Skeletal muscle satellite cell (primary cell): ENCODE data around the gene LETM1.

Experiments used
- H3K27me3 ChIP-seq: 2 replicates; pipeline ENCODE4 v1.7.0; 2013; ENCODE audit warnings: low read length; ENCODE audit not compliant: control insufficient read depth, insufficient read depth
- H3K36me3 ChIP-seq: 2 replicates; pipeline ENCODE4 v1.7.0; 2013; ENCODE audit warnings: mild to moderate bottlenecking, control low read depth, low read length; ENCODE audit not compliant: insufficient read depth
- H3K4me1 ChIP-seq: 2 replicates; pipeline ENCODE4 v1.7.0; 2013; ENCODE audit warnings: low read length; ENCODE audit not compliant: control insufficient read depth, insufficient read depth
- H3K4me2 ChIP-seq: 2 replicates; pipeline ENCODE4 v1.7.0; 2013; ENCODE audit warnings: mild to moderate bottlenecking, low read length
- H3K4me3 ChIP-seq: 2 replicates; pipeline ENCODE4 v1.7.0; 2013; ENCODE audit warnings: low read length
- H3K9ac ChIP-seq: 2 replicates; pipeline ENCODE4 v1.7.0; 2013; ENCODE audit warnings: mild to moderate bottlenecking, low read depth, low read length, moderate library complexity
- H3K9me3 ChIP-seq: replicated peaks from 2 replicates; pipeline ENCODE4 v1.7.0; 2013; ENCODE audit warnings: mild to moderate bottlenecking, control low read depth, low read length

The LETM1 gene

DNA sequence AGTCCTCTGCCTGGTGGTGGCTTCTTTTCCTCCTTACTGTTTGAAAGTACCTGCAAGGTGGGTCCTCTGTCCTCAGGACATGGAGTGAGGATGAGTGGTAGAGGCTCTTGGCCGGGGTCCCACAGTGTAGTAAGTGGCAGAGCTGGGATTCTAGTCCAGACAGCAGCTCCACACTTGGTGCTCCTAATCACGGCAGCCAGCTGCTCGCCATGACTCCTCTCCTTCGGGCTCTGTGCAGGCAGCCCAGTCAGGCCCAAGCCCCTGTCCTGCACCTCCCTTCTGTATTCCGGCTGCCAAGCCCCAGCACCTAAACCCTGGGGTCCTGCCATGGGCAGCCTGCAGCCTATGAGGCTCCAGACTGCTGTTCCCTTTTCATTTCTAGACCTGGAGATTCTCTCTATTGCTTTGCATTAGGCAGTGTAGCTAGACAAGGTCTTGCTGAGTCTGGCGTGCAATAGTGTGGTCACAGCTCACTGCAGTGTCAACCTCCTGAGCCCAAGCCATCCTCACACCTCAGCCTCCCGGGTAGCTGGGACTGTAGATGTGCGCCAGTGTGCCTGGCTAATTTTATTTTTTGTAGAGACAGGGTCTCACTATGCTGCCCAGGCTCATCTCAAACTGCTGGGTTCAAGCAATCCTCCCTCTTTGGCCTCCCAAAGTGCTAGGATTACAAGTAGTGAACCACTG, 40.2 kb upstream of the LETM1 start:
- Histone ChIP-seq H3K36me3 (peaks cover 7% of the 10 kb centered on the region), H3K4me2 (no peak overlapping the region)

DNA sequence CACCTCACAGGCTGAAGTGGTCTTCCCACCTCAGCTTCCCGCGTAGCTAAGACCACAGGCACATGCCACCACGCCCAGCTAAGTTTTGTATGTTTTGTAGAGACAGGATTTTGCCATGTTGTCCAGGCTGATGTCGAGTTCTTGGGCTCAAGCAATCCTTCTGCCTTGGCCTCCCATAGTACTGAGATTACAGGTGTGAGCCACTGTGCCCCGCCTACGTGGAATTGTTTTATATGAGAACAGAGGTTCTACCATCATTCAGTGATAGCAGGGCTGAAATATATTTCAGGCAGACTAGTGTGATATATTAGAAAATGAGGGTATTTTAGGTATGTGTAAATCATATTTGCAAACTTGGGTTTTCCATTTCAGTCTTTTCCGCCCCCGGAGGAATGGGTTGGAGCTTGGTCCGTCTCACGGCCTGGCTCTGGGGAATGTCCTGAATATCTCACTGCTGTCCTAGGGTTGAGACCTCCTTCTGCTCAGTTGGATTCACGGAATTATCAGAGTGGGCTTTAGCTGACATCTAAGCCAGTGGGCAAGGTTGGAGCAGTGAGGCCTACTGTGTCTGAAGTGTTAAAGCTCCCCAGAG, 35.1 kb upstream of the LETM1 start:
- Histone ChIP-seq H3K27me3 (no peaks in the 10 kb centered on the region), H3K4me3 (no peak overlapping the region), H3K4me2 (no peak overlapping the region), H3K9ac (no peak overlapping the region), H3K9me3 (no peaks in the 10 kb centered on the region), H3K4me1 (peaks cover 9% of the 10 kb centered on the region), H3K36me3 (no peaks in the 10 kb centered on the region)

More for the DNA sequence above, 40.2 kb upstream of the LETM1 start:
- H3K27me3 ChIP-seq: no peaks in the 10 kb centered on the region
- H3K4me1 ChIP-seq: peaks cover 3% of the 10 kb centered on the region
- no peaks in the 10 kb centered on the region for H3K9me3 ChIP-seq
- no peak overlapping the region for H3K4me3 ChIP-seq
- H3K9ac ChIP-seq: no peak overlapping the region

DNA sequence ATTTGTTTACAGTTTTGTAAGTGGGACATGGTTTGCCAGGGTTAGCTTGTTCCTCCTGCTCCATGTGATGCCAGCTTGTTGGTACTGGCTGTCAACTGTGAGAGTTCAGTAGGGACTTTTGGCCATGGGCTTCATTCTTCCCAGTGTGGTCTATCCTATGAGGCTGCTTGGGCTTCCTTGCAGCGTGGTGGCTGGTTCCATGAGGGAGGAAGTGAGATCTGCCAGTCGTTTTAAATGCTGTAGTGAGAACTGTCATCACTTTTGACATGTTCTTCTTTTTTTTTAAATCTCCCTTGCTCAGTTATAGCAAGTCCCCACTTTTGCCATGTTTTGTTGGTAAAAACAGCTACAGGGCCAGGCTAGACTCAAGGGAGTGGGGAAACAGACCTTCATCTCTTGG, 31.1 kb upstream of the LETM1 start:
- H3K4me2 ChIP-seq: no peak overlapping the region
- no peaks in the 10 kb centered on the region for H3K27me3 ChIP-seq
- H3K4me1 ChIP-seq: peaks cover 9% of the 10 kb centered on the region
- no peak overlapping the region for H3K9ac ChIP-seq
- no peak overlapping the region for H3K4me3 ChIP-seq
- no peaks in the 10 kb centered on the region for H3K36me3 ChIP-seq
- H3K9me3 ChIP-seq: no peaks in the 10 kb centered on the region

DNA sequence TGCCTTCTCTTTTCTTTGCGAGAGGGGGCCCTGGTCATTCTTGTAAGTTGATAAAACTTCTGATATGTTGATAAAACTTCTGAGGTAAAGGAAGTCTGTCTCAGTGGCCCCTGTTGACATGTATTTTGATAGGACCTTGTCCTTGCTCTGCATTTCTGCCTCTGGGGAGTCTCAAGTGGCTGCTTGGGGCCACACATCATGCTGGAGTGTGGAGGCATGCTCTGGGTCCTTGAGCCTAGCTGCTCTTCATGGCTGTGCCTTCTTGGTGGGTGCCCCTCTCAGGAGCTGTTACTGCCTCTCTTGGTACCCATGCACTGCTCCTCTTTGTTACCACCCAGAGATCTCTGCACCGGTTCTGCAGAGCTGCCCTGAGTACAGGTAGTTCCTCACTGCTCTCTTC, 29.5 kb upstream of the LETM1 start:
- peaks cover 9% of the 10 kb centered on the region for H3K4me1 ChIP-seq
- no peaks in the 10 kb centered on the region for H3K27me3 ChIP-seq
- H3K4me2 ChIP-seq: no peak overlapping the region
- H3K4me3 ChIP-seq: no peak overlapping the region
- H3K36me3 ChIP-seq: no peaks in the 10 kb centered on the region
- no peaks in the 10 kb centered on the region for H3K9me3 ChIP-seq
- H3K9ac ChIP-seq: no peak overlapping the region

DNA sequence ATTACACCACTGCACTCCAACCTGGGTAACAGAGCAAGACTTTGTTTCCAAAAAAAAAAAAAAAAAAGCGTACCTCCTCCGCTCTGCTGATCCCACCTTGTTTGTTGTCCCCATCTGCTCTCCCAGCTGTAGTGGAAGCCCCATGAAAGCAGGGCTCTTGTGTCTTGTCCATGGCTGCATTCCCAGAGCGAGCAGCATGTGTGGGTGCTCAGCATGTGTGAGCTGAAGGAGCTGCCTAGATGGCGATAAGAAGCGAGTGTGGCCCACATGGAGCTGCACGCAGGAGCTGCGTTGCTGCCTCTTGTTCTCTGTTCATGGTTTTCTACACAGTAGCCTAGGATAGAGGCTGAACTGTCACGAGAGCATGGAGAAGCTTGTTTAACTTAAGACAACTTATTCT, 27.6 kb upstream of the LETM1 start:
- H3K27me3 ChIP-seq: no peaks in the 10 kb centered on the region
- H3K4me1 ChIP-seq: peaks cover 10% of the 10 kb centered on the region
- H3K4me3 ChIP-seq: no peak overlapping the region
- H3K9me3 ChIP-seq: no peaks in the 10 kb centered on the region
- no peak overlapping the region for H3K9ac ChIP-seq
- no peak overlapping the region for H3K4me2 ChIP-seq
- no peaks in the 10 kb centered on the region for H3K36me3 ChIP-seq

DNA sequence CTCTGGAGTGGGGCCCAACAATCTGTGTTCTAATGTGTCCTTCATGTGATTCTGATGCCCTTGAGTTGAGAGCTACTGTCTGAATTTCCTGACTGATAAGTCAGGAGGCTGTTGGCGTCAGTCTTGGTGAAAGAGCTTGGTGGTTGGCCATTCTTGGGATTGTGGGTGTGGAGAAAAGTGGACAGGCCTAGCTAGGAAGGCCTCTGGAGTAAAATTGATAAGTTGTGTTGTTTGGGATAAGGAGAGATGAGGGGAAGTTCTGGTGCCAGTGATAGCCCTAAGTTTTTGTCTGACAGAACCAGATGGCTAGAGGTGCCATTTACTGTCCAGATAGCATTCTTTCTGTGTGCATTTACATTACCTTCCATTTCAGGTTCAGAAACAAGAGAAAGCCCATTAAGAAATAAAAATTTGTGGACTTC, 26.9 kb upstream of the LETM1 start:
- Histone ChIP-seq H3K4me1 (peaks cover 10% of the 10 kb centered on the region), H3K9me3 (no peaks in the 10 kb centered on the region), H3K4me3 (no peak overlapping the region), H3K4me2 (no peak overlapping the region), H3K27me3 (no peaks in the 10 kb centered on the region), H3K36me3 (no peaks in the 10 kb centered on the region), H3K9ac (no peak overlapping the region)

DNA sequence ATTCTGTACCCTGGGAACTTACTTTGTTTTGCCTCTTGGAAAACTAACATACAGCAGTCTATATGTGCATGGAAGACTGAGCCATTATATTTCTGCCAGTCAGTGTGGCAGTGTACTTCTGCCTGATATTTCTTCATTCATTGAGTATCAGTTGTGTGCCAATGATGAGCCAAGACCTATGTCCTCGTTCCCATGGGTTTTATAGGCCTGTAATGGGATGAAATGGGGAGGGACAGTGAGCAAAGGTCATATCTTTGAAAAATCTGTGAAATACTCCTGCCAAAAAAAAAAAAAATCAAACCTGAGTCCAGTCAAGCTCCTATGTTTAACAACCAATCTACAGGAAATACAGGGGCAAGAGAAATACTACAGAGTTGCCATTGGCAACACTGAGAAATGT, 24.4 kb upstream of the LETM1 start:
- Histone ChIP-seq H3K4me2 (no peak overlapping the region), H3K9ac (no peak overlapping the region), H3K36me3 (no peaks in the 10 kb centered on the region), H3K27me3 (no peaks in the 10 kb centered on the region), H3K9me3 (no peaks in the 10 kb centered on the region), H3K4me3 (no peak overlapping the region), H3K4me1 (peaks cover 5% of the 10 kb centered on the region)

DNA sequence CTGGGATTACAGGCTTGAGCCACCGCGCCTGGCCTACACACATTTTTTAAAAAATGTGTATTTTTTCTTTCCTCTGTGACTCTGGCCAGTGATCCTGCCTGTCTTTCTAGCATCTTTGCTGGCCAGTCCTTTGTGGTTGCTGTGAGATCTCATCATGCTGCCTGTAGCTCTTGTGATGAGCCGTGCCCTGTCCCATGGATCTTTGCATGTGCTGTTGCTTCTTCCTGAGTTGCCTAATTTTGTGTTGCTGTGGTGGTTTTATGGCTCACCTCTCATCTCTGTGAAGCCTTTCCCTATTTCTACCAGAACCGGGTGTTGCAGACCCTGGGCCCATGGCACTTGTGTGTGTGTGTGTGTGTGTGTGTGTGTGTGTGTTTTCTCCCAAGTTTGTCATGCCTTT, 23.5 kb upstream of the LETM1 start:
- Histone ChIP-seq H3K36me3 (no peaks in the 10 kb centered on the region), H3K27me3 (no peaks in the 10 kb centered on the region), H3K4me1 (peaks cover 5% of the 10 kb centered on the region), H3K4me2 (no peak overlapping the region), H3K9ac (no peak overlapping the region), H3K4me3 (no peak overlapping the region), H3K9me3 (no peaks in the 10 kb centered on the region)

DNA sequence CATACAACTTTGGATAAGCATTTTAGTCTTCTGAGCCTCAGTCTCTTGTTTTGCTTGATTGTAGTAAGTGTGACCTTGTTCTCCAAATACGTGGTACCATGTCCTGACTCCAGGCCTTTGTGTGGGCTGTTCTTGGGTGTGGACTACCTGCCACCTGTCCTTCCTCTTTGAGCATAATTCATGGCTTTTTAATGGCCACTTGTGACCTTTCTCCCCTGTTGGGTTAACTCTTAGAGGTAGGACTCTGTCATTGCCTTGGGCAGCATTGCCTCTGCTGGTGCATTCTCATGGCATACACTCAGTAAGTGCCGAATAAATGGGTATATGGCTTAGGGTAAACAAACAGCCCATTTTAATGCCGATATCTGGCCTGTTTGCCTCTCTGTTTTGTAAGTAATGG, 18.2 kb upstream of the LETM1 start:
- Histone ChIP-seq H3K4me3 (no peak overlapping the region), H3K9ac (no peak overlapping the region), H3K36me3 (no peaks in the 10 kb centered on the region), H3K4me2 (peak overlapping the region; percentile 79), H3K27me3 (no peaks in the 10 kb centered on the region), H3K4me1 (peaks cover 27% of the 10 kb centered on the region), H3K9me3 (no peaks in the 10 kb centered on the region)

DNA sequence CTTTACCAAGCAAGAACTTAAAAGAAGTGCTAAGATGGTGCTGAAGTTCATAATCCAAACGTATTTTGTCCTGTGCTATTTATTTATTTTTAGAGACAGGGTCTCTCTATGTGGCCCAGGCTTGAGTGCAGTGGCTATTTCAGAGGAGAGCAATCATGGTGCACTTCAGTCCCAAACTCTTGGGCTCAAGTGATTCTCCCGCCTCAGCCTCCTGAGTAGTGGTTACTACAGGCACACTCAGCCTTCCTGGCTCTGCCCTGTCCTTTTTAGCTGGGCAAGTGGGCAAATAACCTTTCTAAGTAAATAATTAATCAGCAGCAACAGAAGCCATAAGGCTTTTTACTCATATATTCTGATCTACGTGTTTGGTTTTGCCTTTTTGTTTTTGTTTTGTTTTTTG, 17.8 kb upstream of the LETM1 start:
- Histone ChIP-seq H3K27me3 (no peaks in the 10 kb centered on the region), H3K9me3 (no peaks in the 10 kb centered on the region), H3K4me3 (peak overlapping the region; percentile 78), H3K4me2 (peak overlapping the region; percentile 79), H3K36me3 (no peaks in the 10 kb centered on the region), H3K9ac (peak overlapping the region; percentile 80), H3K4me1 (peaks cover 27% of the 10 kb centered on the region)

DNA sequence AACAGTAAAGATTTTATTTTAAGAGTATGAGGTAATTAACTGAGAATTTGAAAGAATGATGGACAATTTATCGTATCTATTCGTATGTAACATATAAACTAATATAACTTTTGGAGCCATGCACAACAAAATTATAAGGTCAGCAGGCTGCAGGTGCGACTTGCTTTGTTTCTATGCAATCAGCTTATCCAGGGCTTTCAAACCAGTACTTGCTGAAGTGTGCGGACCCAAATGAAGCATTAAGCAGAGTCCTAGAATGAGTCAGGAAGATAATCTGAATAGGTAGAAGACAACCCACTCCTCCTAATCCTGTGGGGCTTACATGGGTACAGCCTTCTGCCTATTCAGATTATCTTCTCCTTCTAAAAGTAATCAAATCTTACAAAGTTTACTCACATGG, 17.3 kb upstream of the LETM1 start:
- Histone ChIP-seq H3K4me1 (peaks cover 27% of the 10 kb centered on the region), H3K27me3 (no peaks in the 10 kb centered on the region), H3K9me3 (no peaks in the 10 kb centered on the region), H3K9ac (peak overlapping the region; percentile 80), H3K4me2 (peak overlapping the region; percentile 79), H3K36me3 (no peaks in the 10 kb centered on the region), H3K4me3 (peak overlapping the region; percentile 78)

DNA sequence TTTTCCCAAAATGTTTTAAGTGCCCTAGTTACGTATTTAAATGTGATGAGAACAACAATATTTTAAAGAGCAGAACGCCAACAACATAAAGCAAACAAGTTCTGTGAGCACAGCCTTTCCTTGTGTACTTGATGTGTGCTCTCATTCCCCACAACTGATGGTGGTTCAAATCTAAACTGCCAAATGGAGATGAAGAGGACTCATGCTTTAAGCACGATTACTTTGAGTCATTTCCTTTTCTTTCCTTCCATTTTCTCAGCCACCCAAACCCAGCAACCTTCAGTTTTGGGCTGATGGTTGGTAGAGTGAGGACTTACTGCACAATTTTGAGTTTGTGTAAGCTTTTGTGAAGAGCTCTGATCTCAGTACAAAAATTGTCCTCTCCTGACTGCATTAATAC, 16.9 kb upstream of the LETM1 start:
- H3K4me3 ChIP-seq: peak overlapping the region; percentile 78
- H3K4me2 ChIP-seq: peak overlapping the region; percentile 79
- no peaks in the 10 kb centered on the region for H3K27me3 ChIP-seq
- peak overlapping the region; percentile 80 for H3K9ac ChIP-seq
- peaks cover 27% of the 10 kb centered on the region for H3K4me1 ChIP-seq
- H3K9me3 ChIP-seq: no peaks in the 10 kb centered on the region
- H3K36me3 ChIP-seq: no peaks in the 10 kb centered on the region
